Activated CD8-positive, alpha-beta memory T cell treated with anti-CD3 and anti-CD28 coated beads, Interleukin-2, amount 50 U/mL, for 4 hours (primary cell): ENCODE data around the gene TBRG1.

Experiments
- DNase-seq: peaks from one replicate; pipeline ENCODE4 v3.0.0-alpha.2; 2020

Gene TBRG1

DNA sequence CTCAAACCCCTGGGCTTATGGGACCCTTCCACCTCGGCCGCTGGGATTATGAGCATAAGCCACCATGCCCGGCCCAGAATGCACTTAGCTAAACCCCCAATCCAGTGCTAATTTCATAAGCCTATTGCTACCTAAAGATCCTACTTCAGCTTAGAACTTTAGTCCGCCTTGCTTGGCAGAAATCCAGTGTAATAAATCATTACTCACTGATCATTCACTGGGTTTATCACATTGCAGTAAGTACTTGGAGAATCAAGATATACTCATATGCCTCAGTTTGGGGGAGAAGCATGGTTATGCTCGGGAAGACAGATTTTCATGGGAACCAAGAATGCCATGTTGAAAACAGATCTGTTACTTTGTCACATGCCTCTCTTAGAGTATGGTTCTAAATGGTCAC is 3.8 kb upstream of the TBRG1 start:
- no peak for DNase-seq

DNA sequence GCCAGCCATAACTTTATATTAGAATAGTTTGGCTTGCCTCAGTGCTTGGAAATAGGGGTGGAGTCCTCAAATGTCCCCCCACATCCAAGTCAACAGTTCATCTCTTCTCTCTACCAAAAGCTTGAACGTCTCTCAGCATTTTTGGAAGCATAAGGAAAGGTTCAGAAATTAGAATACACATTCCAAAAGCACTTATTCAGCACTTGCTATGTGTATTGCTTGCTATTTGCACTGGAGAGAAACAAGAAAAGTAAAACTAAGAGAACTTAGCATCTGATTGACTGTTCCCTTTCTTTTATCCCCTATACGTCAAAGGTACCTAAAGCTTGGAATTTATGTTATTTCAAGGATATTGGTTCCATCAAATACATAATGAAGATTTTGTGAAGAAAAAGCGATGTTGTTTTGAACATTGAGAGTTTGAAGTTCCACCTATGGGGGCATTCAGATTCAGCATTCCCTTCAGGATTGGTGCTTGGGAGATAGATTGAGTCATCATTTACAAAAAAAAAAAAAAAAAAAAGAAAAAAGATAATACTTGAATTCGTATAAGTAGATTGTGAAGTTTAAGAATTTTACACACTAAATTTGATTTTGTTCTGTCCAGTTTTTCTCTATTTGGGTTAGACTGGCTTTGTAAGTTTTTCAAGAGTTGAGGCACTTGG is 1.3 kb downstream of the TBRG1 start:
- DNase-seq = no peak

DNA sequence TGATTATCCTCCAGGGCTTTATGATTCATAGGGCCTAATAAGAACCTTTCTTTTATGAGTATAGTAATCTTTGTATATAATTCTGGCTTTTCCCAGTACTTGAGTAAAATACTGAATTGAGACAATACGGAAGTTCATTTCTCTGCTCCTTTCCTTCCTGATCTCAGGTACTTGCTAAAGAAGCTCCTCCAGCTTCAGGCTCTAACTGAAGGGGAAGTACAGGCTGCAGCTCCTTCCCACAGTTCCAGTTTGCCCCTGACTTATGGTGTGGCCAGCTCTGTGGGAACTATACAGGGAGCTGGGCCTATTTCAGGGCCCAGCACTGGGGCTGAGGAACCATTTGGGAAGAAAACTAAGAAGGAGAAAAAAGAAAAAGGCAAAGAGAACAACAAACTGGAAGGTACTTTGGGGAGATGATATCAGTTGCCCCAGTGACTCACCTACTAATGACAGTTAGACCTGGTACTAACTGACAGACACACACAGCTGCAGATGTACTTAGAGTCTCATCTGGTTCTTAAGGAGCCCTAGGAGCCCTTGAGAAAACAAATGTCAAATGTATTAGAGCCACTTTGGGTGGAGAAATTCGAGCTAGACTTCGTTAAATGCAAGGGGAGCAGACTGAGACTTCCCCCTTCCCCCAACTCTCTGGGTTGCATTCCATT is 3.0 kb downstream of the TBRG1 start:
- no peak for DNase-seq

DNA sequence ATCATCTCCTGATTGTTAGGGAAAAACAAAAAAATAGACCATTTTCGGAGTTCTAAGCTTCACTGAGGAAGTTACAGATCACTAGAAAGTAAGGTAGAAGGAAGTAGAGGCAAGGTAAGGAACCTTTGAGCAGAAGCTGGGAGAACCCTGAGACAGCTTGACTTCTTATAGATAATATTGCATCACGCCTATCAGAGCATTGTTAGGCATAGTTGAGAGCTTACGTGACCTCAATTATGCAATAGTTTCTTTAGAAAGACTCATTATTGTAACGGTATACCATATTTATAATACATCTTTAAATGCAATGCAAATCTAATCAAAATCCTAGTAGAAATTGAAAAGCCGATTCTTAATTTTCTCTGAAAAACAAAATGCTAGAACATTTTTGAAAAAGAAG is 4.9 kb downstream of the TBRG1 start:
- DNase-seq = no peak

DNA sequence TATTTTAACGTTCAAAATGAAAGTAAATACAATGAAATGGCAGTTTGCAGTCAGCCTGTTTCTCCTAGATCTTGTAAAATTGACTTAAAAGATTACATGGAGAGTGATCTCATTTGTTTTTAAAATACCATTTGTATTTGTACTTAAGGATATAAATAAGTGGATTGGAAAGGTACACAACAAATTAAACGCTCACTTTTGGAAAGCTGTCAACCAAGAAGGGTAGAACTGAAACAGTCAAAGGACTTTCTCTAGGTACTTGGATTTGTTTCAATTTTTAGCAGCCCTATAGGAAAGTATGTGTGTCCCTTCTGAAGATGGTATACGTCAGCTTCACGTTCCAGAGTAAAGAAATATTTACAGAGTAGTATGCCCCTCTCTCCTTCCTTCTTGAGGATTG is 7.3 kb downstream of the TBRG1 start:
- DNase-seq = no peak

DNA sequence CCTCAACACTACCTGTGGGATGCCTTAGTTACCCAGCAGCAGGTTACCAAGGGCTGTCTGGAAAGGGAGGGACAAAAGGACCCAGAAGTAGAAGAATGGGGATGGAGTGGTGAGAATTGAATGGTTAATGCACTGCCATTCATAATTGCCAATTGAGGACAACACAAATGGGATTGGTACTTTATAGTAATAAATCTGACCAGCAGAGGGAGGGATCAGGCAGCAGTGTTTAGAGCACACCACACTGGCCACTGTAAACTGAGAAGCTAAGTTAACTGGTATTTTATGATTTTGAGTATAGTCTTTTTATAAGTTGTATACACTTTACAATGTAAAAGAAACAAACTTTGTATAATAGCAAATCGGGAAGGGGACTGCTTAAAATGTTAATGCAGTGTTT is 10.7 kb downstream of the TBRG1 start:
- no peak for DNase-seq

DNA sequence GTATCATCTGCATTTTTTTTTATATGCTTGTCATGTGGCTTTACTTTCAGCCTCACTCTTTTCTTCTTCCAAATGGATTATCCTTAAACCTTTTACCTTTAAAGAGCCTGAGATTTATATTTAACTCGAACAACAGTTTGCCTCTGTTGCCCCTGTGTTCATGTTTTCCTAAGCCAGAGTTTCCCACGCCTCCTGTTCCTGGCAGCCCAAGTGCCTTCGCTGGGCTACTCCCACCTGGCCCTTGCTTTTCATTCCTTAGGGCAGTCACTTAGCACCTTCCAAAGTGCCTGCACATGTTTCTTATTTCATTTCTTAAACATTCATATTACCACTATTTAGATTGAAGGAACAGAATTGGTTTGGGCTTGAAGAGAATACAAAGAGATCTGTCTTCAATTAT is 13.3 kb downstream of the TBRG1 start:
- DNase-seq = no peak

DNA sequence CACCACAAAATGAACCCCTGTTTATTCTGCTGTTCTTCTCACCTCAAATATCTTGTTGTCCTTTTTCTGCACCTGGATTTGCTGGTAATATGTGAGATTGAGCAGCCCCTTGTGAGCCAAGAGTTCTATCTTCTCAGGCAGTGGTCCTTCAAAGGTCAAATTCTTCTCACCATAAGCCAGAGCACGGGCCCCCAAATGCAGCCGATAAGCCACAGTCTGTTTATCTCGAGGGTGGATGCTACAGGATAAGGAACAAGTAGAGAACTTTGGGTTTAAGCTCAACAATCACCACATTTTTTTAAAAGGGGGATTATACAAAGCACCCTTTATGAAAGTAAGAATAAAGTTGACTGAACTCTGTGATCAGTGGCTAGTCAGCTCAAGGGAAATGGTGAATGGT is 15.8 kb downstream of the TBRG1 start:
- no peak for DNase-seq

DNA sequence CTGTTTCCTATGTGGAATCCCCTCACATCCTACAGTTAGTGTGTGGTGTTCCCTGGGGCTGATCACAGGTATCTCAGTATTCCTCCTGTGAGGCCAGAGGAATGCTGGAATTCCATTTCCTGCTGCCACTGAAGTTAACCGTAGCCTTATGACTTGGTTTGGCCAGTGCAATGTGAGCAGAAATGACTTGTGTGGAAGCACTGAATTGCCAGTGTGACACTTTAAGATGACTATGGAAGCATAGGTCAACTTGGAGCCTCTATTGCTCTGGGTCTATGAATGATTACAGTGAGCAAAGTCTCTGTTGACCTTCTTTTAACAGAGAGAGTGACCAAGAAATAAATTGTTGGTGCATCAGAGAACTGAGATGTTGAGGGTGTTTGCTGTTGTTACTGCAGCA is 16.5 kb downstream of the TBRG1 start:
- DNase-seq = no peak

DNA sequence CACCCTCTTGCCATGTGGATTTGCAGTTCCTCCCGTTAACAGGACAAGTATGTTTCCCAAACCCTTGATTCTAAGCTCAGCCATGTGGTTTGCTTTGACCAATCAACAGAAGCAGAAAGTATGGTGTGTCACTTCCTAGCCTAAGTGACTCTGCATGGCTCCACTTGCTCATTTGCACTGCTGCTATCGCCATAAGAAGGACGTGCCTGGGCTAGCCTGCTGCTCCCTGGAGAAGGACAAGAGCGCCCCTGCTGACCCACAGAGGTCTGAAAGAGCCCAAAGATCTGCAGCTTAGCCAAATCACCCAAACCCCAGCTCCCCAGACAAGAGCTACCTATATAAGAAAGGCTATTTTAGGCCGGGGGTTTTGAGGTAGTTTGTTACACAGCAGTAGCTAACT is 18.0 kb downstream of the TBRG1 start:
- DNase-seq = no peak

DNA sequence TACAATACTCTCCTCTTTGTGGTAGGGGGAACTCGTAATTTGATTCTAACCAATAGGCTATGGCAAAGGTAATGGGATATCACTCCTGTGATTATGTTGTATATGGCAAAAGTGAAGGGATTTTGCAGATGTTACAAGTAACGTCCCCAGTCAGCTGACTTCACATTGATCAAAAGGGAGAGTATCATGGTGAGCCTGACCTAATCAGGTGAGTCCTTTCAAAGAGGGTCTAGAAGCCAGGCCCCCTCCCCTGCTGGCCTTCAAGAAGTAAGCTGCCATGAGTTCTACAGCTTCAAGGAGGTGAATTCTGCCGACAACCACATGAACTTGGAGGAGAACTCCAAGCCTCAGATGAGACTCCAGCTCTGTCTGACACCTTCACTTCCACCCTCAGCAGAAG is 20.0 kb downstream of the TBRG1 start:
- no peak for DNase-seq

DNA sequence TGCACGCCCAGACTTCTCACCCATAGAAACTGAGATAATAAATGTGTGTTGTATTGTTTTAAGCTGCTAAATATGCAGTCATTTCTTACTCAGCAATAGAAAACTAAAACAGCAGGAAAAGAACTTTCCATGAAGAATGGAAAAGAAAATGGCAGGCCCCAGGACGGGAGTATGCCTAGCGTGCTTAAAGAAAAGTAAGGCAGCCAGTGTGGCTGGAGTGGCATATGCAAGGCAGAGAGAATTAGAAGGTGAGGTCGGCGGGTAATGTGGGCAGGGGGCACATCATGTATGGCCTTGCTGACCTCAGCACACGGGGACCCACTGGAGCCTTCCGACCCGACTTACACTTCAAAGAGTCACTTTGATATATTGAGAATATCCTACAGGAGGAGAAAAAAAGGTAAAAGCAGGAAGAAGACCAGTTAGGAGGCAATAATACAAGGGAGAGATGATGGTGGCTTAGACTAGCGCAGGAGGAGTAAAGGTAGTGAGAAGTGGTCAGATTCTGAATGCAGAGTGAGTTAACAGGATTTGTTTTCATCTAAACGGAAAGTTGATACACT is 20.5 kb downstream of the TBRG1 start:
- DNase-seq = no peak

DNA sequence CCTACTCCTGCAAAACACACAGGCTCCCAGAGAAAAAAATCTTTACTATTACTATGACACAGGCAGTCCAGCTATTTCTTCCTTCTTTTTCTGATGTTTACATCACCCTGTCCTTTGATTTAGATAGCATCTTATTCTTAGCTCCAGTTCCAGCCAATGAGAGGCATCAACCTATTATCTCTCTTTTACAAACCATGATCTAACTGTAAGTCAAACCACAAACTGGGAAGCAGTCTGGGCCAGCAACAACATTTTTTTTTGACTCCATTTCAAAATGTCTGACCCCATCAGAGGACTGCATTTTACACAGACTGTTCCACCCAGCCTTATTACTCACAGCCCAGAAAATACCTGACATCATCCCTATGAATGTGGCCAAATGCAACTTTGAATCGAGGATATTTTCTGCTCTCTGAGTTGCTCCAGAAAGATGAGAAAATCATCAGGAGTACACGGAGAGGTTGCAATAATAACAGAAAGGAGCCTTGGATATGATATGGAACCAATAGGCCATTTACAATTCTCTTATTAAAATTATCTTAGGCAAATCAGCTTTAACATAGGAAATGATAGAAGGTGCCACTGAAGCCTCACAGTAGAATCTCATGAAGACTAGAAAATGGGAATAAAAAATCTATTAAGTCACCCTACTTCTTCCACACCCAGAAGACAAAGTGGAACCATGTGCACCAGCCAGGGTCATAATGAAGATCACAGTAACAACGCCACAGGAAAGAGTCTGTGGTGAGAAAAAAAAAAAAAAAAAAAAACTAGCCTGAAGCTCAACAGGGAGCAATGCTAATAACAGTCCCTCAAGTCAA is 21.2 kb downstream of the TBRG1 start:
- no peak for DNase-seq

DNA sequence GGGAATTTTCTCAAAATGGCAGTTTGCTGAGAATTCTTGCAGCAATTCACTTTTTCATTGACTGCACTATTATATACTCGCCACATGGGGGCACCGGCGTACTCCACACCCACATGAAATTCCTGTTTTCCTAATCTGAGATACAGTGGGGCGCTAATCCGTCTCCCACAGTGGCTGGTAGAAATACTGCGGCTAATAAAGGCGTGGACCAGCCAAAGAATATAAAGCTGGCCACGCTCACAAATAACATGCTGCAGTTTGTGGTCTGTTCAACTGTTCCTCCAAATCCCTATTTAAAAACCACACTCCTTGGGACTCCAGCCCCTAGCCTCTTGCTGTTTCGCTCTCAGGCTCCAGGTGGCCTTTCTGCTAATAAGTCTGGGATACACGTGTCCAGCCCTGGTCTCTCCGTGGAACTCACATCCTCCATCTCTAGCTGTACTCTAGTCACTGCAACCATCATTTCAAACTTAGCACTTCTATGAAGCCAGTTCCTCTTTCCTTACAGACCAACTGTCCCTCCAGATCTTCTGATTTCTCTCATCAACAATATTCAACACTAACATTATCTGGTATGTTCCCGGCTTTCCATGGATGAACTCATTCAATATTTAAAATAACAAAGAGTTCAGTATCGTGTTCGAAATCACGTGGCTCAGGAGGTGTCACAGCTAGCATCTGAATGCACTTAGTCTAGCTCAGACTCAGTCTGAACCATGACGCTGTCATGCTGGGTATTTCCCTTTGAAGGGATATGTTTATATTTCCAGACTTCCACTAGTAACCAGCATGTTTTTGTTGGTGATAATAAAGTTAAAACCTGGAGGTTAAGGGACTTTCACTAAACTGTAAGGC is 22.0 kb downstream of the TBRG1 start:
- peak; percentile 20 for DNase-seq

DNA sequence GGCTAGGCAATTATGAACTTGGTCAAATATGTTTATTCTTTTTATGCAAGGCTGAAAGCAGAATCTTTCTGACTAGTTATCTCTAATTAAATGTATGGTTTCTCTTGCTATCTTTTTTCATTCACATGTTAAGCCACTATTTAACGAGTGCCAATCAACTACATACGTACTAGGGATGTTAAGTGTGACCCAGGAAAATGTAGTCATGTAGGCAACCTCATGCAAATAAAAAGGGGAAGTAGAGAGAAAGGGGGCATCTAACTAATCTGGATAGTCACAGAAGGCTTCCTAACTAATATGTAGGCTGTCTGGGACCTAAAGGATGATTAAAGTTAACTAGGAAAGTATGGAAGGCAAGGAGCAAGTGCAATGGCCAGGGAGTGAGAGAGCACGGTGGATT is 23.5 kb downstream of the TBRG1 start:
- DNase-seq = no peak

DNA sequence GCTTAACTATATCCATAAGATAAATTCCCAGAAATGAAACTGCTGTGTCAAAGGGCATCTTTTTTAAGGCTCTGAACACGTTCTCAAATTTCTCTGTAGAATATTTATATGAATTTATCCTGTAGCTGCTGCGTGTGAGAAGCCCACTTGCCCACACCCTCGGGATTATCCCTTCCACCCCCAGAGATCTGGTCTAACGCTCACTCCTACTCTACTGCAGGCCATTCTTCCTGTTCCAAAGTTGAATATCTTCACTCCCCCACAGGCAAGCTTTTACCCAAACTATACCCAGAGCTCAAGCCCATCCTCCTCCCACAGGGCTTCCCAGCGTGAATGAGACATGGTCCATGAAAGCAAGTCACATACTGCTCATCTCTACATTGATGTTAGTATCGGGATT is 25.9 kb downstream of the TBRG1 start:
- no peak for DNase-seq

DNA sequence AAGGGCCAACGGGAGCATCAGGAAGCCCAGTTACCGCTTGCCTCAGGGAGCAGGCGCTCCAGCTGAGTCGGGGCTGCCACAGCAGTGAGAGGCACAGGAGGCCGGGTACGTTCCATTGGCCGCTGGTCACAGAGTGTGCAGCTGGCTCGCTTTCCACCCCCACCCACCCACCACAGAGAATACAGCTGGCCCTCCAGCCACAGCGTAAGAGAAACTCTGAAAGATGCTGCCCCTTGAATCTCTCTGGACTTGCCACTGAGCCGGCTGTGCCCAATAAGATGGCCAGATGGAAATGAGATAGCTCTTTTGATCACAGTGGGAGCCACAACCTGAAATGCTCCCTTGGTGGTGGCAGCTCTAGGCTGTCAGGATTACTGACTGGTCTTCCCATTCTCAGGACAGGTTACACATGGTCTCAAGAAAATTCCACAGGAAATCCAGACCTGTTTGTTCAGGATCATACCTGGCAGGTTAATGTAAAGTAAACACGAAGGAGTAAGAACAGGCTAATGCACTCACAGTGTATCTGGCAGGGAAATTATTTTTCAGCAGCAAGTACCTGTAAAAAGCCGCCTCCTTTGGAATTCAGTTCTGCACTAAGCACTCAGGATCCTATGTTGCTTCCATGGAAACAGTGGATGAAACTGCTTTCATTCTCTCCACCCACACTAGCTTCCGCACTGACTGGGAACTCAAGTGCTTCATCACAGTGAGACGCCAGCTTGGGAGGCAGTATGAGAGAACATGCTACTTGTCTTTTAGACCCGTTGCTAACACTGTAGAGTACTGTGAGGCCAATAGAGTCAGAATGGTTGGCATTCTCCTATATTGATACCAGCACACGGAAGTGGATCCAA is 34.3 kb downstream of the TBRG1 start:
- DNase-seq = no peak

DNA sequence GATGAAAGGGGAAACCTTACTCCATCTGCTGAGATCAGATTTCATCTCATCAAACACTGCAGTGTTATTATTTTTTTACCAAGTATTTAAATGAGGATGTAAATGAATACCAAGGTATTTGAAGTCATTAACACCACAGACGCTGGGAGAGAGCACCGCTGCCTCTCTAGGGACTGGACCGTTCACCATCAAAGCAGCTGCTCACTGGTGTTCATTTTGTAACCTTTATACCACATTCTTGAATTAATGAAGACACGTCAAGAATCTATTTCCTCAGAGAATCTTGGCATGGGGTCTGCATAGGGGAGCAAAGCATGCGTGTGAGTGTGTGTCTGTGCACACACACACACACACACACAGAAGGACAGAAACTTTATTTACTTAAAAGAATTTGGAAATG is 35.2 kb downstream of the TBRG1 start:
- no peak for DNase-seq

DNA sequence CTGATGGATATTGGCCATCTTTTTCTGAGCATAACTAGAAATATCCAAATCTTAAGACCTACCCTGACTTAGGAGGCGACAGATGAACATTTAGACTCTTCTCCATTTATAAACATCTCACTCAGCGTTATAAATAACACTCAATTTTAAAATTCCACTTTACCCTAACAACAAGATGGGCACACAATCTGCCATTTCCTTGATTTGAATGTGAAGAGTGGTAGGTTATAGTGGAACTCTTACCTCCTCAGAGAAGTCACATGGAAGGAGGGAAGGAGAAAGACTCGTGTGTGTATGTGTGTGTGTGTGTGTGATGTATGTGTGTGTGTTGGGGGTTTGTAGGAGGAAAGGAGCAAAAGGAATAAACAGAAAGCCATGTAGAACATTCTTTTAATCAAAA is 35.8 kb downstream of the TBRG1 start:
- no peak for DNase-seq

DNA sequence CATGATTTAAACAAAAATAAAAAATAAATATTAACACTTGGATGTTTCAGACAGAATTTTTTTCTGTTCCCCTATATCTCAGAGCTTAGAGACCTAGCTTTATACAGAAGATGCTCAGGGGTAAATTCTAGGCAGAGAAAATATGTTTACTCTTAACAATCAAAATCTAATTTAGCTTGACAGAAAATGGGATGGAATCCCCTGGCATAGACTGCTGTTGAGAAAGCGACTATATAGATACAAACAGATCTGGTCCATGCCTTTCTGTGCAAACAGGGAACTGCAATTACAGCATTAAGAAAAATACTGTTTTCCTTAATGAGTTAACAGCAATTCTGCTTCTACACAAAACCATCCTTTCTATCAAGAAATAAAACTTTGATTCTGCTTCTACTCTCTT is 36.3 kb downstream of the TBRG1 start:
- DNase-seq = no peak

DNA sequence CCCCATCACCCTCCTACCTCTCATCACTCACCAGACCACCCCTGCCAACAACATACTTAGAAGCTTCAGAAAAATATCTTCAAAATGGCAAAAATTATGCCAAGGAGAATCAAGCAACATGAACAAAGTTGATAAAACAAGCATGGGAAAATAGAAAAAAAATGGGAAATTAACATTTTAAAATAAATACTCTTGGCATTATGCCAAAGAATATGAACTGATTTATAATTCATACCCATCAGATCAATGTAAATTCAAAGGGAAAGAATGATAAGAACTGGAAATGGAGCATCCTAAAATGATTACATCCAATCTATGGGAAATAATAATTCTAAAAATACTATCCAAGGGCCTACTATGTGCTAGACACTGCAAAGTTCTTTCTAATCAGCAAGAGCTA is 38.9 kb downstream of the TBRG1 start:
- no peak for DNase-seq

DNA sequence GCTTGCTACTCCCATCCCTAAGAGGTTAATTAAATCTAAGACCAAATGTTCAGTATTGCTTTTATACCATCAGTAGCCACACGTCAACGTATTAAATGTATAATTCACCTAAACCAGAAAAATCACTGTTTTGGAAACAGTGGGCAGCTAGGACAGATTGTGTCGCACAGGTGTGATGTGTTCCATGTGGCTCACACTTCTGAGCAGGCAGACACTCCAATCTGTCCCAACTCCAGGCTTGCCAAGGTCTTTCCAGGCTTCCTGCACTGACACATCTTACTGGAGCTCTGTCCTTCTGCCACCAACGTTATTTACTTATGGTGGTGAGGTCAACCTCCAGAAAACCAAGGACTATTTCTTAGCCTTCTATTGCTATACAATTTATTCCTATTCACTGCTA is 39.4 kb downstream of the TBRG1 start:
- DNase-seq = no peak
